Neural cell (in vitro differentiated cells): Measurements from ENCODE around the gene SLAMF9.

Experiments used
- CTCF ChIP-seq: fragments of 450-650 bp; IDR thresholded peaks from 2 replicates; pipeline ENCODE4 v1.5.1; 2014; ENCODE audit warnings: antibody characterized with exemption, mild to moderate bottlenecking, moderate library complexity; ENCODE audit not compliant: poor library complexity, severe bottlenecking
- EP300 ChIP-seq: fragments of 450-650 bp; conservative IDR thresholded peaks from 2 replicates; pipeline ENCODE4 v1.6.1; 2014; ENCODE audit warnings: antibody characterized with exemption, mild to moderate bottlenecking, moderate library complexity; ENCODE audit not compliant: poor library complexity, severe bottlenecking
- EZH2 ChIP-seq: fragments of 200-600, 300-800 bp; shearing (Covaris generic), sonication (generic); IDR thresholded peaks from 2 replicates; pipeline ENCODE4 v1.6.1; 2014; ENCODE audit warnings: antibody characterized with exemption, low read length, borderline replicate concordance, mild to moderate bottlenecking; ENCODE audit not compliant: insufficient read depth, poor library complexity, severe bottlenecking
- POLR2AphosphoS5 ChIP-seq: IDR thresholded peaks from 2 replicates; pipeline ENCODE4 v1.6.1; 2012
- RAD21 ChIP-seq: fragments of 450-650 bp; conservative IDR thresholded peaks from 2 replicates; pipeline ENCODE4 v1.6.1; 2014; ENCODE audit warnings: antibody characterized with exemption, mild to moderate bottlenecking, moderate library complexity
- SMC3 ChIP-seq: fragments of 450-650 bp; conservative IDR thresholded peaks from 2 replicates; pipeline ENCODE4 v1.6.1; 2014; ENCODE audit warnings: antibody characterized with exemption, mild to moderate bottlenecking, moderate library complexity; ENCODE audit not compliant: poor library complexity
- TAF1 ChIP-seq: IDR thresholded peaks from 2 replicates; pipeline ENCODE4 v1.6.1; 2012; ENCODE audit warnings: low read depth
- TF ChIP-seq, protein P1 (sequence below): IDR thresholded peaks from 2 replicates; pipeline ENCODE4 v1.6.1; 2012; ENCODE audit warnings: borderline replicate concordance

DNA sequence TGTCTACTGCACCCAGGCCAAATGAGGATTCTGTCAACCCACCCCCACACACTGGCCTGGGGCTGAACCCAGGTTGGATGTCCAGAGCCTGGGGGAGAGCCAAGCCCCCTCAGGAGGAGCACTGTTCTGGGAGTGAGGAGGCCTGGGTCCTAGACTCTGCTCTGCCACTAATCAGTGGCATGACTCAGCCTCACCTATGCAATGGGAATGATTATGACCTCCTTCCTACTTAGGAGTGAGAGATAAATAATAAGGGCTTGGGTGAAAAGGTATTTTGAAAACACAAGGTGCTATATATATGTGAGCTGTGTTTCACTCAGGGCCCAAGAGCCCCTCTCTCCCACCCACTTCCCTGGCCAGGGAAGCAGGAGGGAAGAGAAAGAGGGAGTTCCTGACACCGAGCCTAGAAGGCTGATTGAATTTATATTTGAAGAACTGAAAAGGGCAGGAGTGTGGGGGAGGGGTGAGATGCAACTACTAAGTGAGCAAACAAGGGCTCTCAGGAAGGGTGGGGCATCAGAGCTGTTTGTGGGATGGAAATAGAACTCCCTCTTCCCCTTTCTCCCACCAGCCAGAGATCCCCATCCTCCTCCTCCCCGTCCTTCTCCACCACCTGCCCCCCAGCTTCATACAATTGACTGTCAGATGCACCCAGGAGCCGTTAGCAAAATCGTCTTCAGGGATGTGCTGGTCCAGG lies 16.8 kb downstream of the SLAMF9 start:
- TF ChIP-seq CTCF (no peak), EP300 (no peak), TAF1 (no peak), POLR2AphosphoS5 (no peak), SMC3 (no peak), RAD21 (no peak), EZH2 (no peak)
- TF ChIP-seq, protein P1, sequence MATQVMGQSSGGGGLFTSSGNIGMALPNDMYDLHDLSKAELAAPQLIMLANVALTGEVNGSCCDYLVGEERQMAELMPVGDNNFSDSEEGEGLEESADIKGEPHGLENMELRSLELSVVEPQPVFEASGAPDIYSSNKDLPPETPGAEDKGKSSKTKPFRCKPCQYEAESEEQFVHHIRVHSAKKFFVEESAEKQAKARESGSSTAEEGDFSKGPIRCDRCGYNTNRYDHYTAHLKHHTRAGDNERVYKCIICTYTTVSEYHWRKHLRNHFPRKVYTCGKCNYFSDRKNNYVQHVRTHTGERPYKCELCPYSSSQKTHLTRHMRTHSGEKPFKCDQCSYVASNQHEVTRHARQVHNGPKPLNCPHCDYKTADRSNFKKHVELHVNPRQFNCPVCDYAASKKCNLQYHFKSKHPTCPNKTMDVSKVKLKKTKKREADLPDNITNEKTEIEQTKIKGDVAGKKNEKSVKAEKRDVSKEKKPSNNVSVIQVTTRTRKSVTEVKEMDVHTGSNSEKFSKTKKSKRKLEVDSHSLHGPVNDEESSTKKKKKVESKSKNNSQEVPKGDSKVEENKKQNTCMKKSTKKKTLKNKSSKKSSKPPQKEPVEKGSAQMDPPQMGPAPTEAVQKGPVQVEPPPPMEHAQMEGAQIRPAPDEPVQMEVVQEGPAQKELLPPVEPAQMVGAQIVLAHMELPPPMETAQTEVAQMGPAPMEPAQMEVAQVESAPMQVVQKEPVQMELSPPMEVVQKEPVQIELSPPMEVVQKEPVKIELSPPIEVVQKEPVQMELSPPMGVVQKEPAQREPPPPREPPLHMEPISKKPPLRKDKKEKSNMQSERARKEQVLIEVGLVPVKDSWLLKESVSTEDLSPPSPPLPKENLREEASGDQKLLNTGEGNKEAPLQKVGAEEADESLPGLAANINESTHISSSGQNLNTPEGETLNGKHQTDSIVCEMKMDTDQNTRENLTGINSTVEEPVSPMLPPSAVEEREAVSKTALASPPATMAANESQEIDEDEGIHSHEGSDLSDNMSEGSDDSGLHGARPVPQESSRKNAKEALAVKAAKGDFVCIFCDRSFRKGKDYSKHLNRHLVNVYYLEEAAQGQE, result no peak
